ENCODE results near the gene EFCAB7.

- TF ChIP-seq GATA2 (IDR thresholded peaks at IDR 0.05; ENCODE audit: low read depth, low read length) (no peak), GATA3 (IDR thresholded peaks at IDR 0.05; ENCODE audit: low read depth, low read length) (no peak)
Measured at GRCh38 chr1:63620671-63621070, 97.3 kb downstream of the EFCAB7 start.

All from SH-SY5Y (cell line).